GM12891 (cell line): ENCODE measurements around the gene DVL1.

Experiments used
- DNase-seq: peaks from one replicate; pipeline ENCODE4 v3.0.0; 2011; ENCODE audit warnings: low spot score; ENCODE audit not compliant: insufficient read length
- FAIRE-seq: peaks from 2 replicates; lab custom pipeline; 2011; peaks lifted over from hg19 to GRCh38; lab: Jason Lieb, UNC
- PAX5 ChIP-seq: IDR thresholded peaks from 2 replicates; pipeline ENCODE4 v1.6.1; 2011; ENCODE audit warnings: low read length, moderate library complexity, mild to moderate bottlenecking; ENCODE audit not compliant: insufficient read depth, severe bottlenecking
- POLR2A ChIP-seq: IDR thresholded peaks from 2 replicates; pipeline ENCODE4 v1.6.1; 2011; ENCODE audit warnings: low read depth, low read length, control low read depth
- POLR2AphosphoS5 ChIP-seq: IDR thresholded peaks from 2 replicates; pipeline ENCODE4 v1.6.1; 2011; ENCODE audit warnings: low read depth, low read length, control low read depth
- POU2F2 ChIP-seq: IDR thresholded peaks from 2 replicates; pipeline ENCODE4 v1.6.1; 2011; ENCODE audit warnings: low read depth, mild to moderate bottlenecking, control low read depth, low read length, moderate library complexity
- SPI1 ChIP-seq: IDR thresholded peaks from 2 replicates; pipeline ENCODE4 v1.6.1; 2011; ENCODE audit warnings: low read depth, low read length, control low read depth
- TAF1 ChIP-seq: IDR thresholded peaks from 2 replicates; pipeline ENCODE4 v1.6.1; 2011; ENCODE audit warnings: low read depth, low read length, control low read depth

The DVL1 gene

DNA sequence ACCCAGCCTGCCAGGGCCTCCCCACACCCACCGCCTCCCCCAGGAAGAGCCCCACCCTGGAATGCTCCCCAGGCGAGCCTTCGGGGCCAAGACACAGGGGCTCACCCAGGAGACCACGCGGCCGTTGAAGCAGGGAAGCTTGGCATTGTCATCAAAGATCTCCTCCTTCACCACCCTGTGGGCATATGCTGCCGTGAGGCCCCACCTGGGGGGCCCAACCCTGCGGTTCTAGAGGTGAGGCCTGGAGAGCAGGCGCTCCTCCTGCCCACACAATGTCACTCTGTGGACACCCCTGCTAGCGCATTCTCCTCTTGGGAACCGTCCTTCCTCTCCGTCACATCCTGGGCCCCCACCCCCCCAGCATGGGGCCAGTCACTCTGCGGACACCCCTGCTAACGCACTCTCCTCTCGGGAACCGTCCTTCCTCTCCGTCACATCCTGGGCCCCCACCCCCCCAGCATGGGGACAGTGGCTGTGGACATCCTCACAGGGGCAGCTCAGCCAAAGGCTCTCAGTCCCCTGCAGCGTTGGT is 6.6 kb downstream of the DVL1 start:
- DNase-seq = no peak
- no peak for FAIRE-seq
- TF ChIP-seq POU2F2 (no peak), TAF1 (no peak), PAX5 (no peak), POLR2A (no peak), POLR2AphosphoS5 (no peak), SPI1 (no peak)

DNA sequence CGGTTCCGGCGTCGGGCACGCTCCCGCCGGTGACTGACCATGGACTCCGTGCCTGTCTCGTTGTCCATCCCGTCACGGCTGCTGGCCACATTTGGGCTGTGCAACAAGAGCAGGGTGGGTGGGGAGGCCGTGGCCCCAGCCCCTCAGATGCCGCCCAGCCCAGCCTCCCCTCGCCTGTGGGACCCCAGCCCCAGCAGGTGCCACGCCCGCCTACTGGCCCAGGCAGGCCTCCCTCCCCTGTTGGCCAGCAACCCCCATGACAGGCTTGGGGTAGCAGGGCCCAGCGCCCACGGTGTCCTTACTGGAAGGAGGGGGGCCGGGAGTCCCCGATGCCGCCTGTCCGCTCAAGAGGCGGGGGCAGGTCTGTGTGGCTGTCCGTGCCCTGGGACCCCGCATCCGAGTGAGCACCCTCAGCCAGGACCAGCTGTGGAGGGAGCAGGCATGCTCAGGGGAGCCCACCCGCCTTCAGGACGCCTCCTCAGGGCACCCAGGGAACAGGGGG is 7.1 kb downstream of the DVL1 start:
- no peak for DNase-seq
- TF ChIP-seq TAF1 = no peak
- TF ChIP-seq PAX5 = no peak
- no peak for TF ChIP-seq POLR2AphosphoS5
- no peak for TF ChIP-seq POLR2A
- TF ChIP-seq POU2F2 = no peak
- no peak for TF ChIP-seq SPI1
- FAIRE-seq = no peak

DNA sequence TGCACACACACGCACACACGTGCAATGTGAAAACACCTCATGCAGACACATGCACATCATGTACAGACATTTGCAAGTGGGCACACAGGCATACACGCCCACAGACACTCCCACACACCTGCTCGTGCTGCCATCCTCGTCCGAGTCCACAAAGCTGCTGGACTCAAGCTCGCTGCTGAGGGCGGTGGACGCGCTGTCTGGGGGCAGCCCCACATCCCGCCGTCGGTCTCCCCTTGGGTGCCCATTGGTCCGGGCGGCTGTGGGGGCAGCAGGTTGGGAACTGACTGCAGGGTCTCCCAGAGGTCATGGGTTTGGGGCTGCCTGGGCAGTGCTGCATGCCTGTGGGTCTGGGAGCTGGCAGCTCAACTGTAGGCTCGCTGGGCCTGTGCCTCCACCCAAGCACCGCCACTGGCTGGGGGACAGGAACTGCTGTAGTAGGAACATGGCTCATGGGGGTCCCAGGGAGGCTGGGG is 7.6 kb downstream of the DVL1 start:
- DNase-seq (no peak), FAIRE-seq (no peak)
- TF ChIP-seq TAF1 = no peak
- no peak for TF ChIP-seq SPI1
- TF ChIP-seq POLR2A = no peak
- no peak for TF ChIP-seq POLR2AphosphoS5
- TF ChIP-seq PAX5 = no peak
- no peak for TF ChIP-seq POU2F2

GRCh38 chr1:1340791-1341548 is 8.2 kb downstream of the DVL1 start:
- FAIRE-seq = peak; percentile 23
- no peak for TF ChIP-seq POLR2AphosphoS5
- no peak for TF ChIP-seq SPI1
- no peak for TF ChIP-seq PAX5
- TF ChIP-seq TAF1 = no peak
- no peak; the same call in 1 of the 2 replicates for TF ChIP-seq POU2F2
- no peak for TF ChIP-seq POLR2A

GRCh38 chr1:1340185-1340584 is 9.0 kb downstream of the DVL1 start:
- no peak for TF ChIP-seq POLR2AphosphoS5
- TF ChIP-seq SPI1 = no peak
- no peak for TF ChIP-seq PAX5
- no peak for TF ChIP-seq POU2F2
- TF ChIP-seq POLR2A = no peak
- TF ChIP-seq TAF1 = no peak
- DNase-seq = no peak
- no peak for FAIRE-seq

More at GRCh38 chr1:1340791-1341548, 8.2 kb downstream of the DVL1 start:
- no peak for DNase-seq

GRCh38 chr1:1338278-1338677 is 10.9 kb downstream of the DVL1 start:
- TF ChIP-seq POU2F2 = no peak
- TF ChIP-seq POLR2A = no peak
- no peak for TF ChIP-seq TAF1
- no peak for TF ChIP-seq POLR2AphosphoS5
- TF ChIP-seq PAX5 = no peak
- no peak for TF ChIP-seq SPI1
- DNase-seq = no peak
- FAIRE-seq = no peak

GRCh38 chr1:1337793-1338147 is 11.4 kb downstream of the DVL1 start:
- FAIRE-seq = peak; percentile 20
- DNase-seq = peak; percentile 90
- TF ChIP-seq POU2F2 (no peak), TAF1 (no peak), POLR2AphosphoS5 (no peak), POLR2A (no peak), SPI1 (no peak), PAX5 (no peak)

DNA sequence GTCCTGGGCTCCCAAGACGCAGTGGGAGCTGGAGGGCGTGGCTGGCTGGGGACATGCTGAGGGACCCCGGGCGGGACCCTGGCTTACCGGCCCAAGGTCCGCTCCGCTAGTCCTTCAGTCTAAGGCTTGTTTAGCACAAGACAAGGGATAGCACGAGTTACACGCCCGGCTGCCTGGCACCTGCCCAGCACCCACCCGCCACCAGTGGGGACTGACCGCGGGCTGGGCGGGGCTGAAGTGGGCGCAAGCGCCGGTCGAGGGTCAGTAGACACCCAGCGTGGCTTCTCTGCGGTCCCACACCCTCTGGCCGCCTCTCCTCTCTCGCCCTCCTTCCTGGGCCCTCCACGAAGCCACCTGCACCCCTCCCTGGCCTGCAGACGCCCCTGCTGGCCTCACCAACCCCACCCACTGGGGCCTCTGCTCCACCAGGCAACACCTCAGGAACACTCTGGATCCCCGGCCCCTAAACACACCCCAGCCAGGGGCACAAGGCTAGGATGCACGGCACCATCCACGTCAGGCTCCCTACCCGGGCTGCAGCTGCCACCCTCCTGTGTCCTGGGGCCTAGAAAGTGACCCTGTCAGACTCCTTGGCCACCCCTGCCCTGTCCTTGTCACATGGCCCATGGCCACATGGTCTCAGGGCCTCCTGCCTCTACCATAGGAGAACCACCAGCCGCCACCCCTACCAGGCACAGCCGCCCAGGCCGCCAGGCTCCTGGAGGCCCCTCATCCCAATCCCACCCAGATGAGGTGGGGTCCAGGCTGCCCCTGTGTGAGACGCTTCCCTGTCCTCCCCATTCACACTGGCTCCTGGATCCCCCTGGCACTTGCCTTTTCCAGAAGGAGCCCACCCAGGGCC is 12.1 kb downstream of the DVL1 start:
- no peak for TF ChIP-seq POU2F2
- no peak for TF ChIP-seq PAX5
- TF ChIP-seq POLR2A = no peak
- TF ChIP-seq POLR2AphosphoS5 = no peak
- TF ChIP-seq TAF1 = no peak
- no peak for TF ChIP-seq SPI1
- DNase-seq (no peak), FAIRE-seq (no peak)

DNA sequence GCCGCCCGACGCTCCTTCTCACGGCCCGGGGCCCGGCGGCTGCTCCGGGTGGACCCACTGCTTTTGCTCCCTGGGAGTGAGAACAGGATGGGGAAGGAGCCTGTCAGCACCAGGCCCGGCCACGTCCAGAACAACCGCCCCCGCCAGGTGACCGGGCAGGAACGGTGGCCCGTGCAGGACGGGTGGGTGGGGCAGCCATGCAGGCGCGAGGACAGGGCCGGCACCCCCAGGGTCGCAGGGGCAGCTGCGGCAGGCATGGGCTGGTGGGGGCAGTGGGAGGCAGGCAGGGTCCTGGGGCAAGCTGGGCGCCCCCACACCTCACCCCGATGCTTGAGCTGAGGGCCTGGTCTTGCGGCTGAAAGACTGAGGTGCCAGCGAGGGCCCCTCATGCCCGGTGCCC is 12.8 kb downstream of the DVL1 start:
- DNase-seq (no peak), FAIRE-seq (no peak)
- TF ChIP-seq PAX5 = no peak
- TF ChIP-seq POLR2A = no peak
- TF ChIP-seq POLR2AphosphoS5 = no peak
- TF ChIP-seq SPI1 = no peak
- no peak for TF ChIP-seq POU2F2
- TF ChIP-seq TAF1 = no peak
